HG03045 (cell line): ENCODE data around the gene BIN1.
A peak's percentile ranks its signal among the peaks of the same experiment; 100 is the strongest.

Source experiments
- ATAC-seq: cut with Tn5 transposase; IDR thresholded peaks from one replicate; pipeline ENCODE4 v1.9.1; 2021; ENCODE audit warnings: mild to moderate bottlenecking, moderate library complexity; ENCODE audit not compliant: unreplicated experiment

Gene BIN1, protein sequence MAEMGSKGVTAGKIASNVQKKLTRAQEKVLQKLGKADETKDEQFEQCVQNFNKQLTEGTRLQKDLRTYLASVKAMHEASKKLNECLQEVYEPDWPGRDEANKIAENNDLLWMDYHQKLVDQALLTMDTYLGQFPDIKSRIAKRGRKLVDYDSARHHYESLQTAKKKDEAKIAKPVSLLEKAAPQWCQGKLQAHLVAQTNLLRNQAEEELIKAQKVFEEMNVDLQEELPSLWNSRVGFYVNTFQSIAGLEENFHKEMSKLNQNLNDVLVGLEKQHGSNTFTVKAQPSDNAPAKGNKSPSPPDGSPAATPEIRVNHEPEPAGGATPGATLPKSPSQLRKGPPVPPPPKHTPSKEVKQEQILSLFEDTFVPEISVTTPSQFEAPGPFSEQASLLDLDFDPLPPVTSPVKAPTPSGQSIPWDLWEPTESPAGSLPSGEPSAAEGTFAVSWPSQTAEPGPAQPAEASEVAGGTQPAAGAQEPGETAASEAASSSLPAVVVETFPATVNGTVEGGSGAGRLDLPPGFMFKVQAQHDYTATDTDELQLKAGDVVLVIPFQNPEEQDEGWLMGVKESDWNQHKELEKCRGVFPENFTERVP

DNA sequence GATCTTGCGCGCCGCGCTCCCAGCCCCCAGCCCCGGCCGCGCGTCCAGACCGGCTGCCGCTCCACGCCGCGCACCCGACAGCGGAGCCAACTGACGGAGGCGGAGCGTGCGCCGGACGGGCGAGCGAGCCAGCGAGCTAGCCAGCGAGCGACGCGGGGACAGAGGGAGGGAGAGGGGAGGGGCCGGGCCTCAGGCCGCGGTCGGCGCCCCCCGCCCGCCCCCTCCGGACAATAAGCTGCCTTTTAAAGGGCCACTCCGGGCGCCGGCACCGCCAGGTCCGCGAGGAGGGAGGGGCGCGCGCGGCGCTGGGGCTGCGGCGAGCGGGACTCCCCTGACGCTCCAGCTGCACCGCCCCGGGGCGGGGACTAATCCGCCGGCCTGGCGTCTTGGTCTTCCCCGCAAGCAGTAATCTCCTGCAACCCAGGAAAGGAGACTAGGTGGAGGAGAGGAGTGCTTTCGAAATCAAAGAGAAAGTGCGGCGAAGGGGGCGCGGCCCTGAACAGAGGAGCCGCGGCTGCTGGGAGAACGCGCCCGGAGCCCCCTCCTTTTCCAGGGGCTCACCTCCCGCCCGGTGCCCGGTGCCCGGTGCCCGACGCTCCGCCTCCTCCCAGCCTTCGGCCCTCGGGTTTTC, at the start of gene BIN1:
BIN1 (minus strand) TSS at position 164 of the 631 bp plus-strand sequence. CDS start 211 bp downstream, outside the sequence.
- ATAC-seq: peak; percentile 89

DNA sequence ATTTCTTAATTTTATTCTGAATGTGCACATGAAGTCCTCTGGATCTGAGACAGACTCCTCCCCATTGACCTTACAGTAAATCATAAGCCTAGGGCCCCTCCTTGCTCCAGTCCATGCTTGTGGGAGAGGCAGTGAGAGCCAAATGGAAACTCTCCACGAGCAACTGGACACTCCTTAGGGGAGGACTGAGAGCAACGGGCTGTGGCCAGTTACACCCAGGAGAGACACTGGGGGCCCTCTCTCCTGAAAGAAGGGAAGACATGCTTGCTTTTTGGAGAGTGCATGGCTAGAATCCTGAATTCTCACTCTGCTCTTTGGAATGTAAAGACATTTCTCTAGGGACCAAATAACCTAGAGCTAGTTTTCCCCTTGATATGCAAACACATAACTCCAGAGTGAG, 49.0 kb upstream of the BIN1 start:
- ATAC-seq: no peak

DNA sequence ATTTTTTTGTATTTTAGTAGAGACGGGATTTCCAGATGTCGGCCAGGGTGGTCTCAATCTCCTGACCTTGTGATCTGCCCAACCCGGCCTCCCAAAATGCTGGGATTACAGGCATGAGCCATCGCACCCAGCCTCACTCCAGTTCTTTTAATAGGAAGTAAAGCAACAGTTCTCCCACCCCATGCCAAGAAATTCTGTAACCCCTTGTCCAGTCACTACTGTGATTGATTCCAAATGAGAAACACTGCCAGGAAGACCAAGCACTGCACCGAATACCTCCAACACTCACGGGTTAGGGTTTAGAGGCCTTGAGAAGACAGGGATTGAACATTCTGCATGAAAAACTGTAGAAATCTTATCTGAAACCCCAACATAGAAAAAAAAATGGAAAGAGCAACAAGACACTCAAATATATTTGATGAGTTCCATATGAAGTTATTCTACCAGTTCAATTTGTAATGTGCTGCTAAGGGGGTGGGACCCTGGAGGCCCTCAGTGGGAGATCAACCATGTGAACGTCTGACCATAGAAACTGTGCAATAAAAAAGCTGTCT, 48.2 kb upstream of the BIN1 start:
- no peak for ATAC-seq

DNA sequence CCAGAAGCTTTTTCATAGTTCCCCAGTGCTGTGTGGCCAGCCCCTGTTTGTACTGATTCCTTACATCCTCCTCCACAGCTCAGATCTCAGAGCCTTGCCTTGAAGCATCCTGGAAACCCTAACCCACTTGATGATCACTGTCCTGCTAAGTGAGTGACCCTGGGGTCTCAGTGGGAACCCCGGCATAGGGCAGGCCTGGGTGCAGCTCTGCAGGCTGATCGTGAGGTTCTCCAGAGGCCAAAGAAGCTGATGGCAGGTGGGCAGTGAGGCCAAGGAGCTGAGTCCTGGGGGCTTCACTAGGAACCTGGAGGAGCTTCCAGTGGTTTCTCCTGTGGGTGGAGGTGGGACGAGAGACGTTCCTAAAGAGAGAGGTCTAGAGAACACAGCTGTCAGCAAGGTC, 47.4 kb upstream of the BIN1 start:
- no peak for ATAC-seq

DNA sequence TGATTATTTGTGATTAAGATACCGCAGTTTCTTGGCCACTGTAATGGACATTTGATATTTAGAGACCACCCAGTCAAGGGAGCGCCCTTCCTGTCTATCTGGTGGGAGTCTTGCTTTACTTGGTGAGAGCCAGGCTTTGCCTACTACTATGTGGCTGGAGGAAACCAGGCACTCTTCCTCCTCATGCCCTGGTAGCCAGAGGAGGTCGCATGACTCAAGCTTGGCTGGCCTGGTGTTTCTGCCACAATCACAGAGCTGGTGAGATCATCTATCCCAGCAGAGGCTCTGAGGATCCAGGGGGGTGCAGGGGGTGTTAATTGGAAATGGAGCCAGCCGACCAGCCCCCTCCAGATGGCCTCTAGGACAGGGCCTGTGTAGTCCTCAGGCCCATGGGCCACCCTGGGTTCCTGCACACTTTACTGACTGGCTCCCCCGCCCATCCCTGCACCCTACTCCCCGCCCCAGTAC, 46.8 kb upstream of the BIN1 start:
- ATAC-seq: no peak

DNA sequence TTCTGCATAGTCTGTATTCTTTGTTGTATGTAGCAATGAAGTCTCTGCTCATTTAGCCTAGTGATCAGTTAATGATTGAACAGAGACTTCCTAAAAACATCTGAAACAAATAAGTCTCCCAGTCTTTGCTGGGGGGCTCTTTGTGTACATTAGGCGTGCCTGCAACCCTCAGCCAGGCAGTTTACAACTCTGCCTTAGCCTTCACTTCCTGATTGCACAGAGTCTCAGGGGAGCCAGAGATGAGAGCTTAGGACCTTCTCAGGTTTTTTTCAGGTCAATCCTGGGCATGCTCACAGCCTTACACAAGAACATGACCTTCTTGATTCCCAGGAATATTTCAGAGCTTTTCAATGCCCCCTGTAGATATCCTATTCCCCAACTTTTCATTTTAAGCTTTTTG, 44.0 kb upstream of the BIN1 start:
- no peak for ATAC-seq

DNA sequence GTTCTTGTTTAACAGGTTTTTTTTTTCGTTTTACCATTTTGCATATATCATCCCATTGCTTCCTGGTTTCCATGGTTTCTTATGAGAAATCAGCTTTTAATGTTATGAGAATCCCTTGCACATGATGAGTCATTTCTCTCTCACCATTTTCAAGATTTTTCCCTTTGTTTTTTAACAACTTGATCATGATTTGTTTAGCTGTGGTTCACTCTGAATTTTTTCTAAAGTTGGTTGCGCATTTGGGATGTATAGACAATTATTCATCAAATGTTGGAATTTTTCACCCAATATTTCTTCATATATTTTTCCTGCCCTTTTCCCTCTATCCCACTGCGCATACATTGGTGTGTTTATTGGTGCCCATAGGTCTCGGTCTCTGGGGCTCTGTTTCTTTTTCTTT, 42.4 kb upstream of the BIN1 start:
- ATAC-seq: no peak

DNA sequence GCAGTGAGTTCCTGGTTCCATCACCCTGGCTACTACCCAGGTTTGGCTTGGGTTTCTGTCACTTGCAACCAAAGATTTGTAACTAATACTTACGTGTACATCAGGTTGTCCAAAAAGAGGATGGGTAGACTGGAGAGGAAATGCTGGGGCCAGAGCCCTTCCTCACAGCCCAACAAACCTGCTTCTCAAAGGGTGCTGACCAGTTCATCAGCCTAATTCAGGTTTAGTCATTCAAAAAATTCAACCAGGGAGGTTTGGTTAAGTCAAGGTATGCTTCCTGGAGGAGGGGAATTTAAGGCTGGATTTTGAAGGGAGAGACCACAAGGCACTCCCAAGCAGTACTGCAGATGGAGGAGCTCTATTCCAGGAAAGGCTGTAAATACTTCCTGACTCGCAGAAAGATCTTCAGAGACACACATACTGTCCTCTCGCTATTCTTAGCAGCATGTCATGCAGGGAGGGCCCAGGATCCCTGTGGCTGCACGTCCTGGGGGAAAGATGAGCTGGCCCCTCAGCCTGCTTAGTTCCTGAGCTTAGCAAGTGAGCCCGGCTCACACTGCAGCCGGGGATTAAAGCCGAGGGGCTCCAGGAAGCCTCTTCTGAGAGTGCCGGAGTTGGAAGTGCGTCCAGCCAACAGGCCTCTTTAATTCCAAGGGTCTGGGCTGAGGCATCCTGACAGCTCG, 40.0 kb upstream of the BIN1 start:
- ATAC-seq: no peak

DNA sequence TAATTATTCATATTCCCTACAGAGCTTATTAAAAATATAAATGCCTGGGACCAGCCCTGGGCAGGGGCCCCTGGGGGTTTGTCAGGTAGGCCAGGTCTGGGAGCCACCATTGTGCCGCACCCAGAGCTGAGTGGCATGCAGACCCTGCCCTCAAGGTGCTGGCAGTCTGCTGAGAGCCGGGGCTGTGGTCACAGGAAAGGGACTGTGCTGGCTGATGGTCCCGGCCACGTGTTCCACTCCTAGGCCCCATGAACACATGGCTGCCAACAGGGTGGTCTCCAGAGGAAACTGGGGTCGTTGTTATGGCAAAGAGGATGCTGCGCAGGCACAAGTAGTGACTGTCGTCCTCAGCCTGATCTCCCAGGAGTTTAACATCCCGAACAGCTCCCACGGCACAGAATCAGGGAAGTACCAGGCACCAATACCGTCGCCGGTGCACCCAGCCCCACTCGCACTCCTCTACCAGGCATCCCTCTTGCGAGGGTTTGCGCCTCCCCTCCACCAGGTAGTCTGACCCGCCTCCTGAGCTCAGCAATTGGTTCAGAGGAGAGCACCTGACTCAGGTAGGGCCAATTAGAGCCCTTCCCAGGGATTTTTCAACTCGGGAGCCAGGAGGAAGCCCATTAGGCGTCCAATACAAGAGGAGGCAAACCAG, 39.2 kb upstream of the BIN1 start:
- no peak for ATAC-seq

DNA sequence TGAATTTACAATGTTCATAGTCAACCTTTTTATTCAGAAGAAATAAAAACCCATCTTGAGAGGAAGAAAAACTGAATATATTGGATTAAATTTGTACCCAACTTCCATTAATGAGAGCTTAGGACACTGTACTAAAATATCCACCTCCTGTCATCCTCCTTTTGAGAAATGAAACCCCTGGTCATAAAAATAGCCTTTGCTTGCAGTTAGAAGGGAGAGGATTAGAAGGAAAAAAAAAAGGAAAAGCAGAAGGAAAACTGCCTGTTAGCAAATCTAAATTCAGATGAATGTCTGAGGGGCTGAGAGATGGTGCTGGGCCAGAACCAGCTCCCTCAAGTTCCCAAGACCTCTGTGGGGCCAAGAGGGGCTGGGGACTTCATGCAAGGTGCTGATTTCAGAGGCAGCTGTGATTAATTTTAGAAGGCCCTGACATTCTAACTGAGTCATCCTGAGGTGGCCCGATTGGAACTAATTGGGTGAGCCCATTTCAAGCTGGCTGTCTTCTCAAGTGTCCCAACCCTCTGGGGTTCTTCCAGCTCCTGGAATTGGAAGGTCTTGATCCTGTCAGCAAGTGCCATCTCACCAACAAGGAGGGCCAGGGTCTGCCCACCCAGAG, 38.4 kb upstream of the BIN1 start:
- ATAC-seq: no peak

DNA sequence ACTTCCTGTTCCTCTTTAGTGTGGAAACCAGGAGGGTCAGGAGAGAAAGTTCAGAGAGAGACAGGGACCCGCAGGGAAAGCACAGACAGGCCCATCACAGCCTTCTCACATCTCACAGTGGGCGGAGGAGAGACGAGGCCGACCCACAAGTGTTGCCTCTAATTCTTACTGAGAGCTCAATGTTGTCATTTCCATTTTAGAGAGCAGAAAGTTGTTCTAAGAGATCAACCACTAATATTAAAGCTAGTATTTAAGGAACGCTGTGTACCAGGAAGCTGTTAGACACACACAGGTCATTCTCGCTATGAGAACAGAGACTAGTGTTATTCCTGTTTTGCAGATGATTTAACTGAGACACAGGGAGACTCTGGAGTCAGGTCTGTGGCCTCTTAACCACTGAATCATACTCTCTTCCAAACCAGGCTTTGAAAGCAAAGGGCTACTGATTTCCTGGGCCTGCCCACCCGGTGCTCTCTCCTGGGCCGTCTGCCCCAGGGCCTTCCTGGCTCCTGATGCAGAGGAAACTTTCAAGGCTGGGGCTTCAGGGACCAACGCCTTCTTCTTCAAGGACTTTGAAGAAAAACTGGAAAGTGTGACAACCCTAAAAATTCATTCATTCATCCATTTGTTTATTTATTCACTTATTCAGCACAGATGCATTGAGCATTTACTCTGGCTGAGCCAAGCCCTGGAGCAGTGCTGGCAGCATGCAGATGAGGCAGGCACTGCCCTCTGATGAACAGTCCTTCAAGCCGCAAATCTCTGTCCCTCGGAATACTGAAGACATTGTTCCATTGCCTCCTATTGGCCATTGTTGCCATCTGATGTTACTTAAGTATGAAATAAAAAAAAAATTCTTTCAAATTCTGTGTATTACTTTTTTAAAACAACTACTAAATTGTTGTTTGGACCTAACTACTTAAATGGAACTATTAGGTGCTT, 37.2 kb upstream of the BIN1 start:
- no peak for ATAC-seq

DNA sequence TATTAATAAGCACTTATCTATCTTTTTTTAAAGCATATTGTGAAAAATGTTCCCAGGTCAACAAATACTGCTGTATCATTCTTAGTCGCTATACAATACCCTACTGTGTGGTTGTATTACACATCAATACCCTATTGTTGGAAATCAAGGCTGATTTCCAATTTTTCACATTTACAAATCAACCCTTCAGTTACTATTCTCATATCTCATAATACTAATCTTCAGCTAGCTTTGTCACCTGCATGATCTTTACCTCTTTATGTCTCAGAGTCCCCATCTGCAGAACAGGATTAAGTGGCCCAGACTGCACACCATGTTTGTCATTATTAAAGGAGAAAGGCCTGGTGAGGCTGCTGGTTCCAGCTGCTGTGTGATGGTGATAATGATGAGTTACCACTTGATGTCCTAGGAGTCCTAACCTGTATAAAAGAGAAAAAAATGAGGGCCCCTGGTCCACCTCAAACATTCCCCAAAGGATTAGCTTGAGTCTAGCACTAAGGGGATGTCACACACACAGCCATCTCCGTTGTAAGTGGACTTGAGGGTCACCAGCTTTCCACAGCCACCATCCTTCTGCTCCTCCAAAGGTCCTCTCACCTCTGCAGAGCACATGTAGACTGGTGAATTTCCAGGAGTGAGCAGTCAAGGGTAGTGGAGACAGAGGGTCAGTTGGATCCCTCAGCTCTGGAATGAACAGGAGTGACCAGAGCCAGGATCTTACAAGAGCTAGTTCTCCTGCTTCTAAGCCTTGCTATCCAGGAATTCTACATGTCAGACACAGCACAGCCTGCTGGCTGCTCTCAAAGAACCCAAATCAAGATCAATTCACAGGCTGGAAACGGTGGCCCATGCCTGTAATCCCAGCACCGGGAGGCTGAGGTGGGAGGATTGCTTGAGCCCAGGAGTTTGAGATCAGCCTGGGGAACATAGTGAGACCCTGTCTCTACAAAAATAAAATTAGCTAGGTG, 36.0 kb upstream of the BIN1 start:
- ATAC-seq: no peak

DNA sequence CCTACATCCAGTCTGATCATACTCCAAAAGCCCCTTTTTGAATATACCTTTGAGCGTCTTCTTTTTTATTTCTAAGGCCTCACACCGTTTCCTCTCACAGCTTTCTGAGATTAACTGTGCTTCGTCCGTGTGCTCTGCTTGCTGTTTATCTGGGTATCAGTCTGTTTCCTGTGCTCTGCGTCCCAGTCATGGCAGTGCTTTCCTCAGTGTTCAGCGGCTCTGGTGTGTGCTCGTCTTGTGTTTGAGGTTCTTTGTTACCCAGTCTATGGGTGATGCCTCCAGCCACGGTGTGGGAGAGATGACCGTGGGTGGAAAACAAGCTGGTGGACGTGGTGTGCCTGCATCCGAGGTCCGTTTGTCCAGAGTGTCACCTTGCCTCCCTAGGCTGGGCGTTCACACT, 33.6 kb upstream of the BIN1 start:
- ATAC-seq: no peak

DNA sequence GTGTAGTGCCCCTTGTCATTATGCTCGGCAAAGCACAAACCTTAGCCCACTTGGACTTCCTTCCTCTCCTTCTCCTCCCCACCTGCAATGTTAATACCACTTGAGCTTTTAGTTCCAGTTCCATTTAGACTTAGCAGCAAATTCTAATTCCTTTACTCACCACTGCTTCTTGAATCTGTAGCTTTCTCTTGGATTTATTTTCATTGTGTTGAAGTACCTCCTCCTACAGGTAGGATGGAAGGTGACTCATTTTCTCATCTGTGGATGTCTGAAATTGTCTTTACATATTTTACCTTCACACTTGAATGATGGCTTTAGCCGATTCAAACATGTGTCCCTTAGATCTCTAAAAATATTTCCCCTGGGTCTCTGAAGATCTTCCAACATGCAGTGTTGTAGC, 32.8 kb upstream of the BIN1 start:
- ATAC-seq: no peak

DNA sequence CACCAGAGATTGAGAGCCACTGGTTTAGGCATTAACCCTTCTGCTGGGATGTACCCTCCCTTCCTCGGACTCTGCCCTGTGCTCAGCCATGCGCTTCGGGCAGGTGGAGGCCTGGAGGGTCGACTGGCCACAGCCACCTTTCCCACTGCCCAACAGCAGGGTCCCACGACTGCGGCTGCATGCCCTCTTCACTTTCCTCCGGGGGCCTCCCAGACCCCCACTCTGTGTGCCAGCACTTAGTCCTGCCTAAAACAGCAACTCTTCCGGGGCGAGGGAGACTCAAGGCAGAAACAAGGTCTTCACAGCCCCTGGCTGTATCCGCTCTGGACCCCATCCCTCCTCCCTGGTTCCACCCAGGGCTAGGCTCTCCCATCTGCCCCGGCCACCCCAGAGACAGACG, 31.3 kb upstream of the BIN1 start:
- no peak for ATAC-seq

DNA sequence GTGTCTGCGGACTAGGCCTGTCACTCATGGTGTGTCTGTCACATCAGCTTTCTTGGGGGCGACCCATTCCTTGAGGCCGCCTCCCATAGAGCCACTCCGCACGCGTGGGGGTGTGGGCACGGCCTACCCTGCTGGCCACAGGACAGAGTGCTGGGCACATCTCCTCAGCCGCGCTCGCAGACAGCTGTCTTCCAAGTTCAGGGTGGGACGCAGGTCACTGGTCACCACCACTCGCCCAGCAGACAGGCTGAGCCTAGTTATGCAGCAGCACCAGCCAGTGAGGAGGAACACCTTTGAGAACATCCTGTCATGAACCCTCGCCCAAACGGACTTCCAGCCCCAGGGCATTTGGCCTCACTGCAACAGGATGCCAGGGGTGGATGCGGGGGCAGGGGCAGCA, 30.8 kb upstream of the BIN1 start:
- no peak for ATAC-seq

DNA sequence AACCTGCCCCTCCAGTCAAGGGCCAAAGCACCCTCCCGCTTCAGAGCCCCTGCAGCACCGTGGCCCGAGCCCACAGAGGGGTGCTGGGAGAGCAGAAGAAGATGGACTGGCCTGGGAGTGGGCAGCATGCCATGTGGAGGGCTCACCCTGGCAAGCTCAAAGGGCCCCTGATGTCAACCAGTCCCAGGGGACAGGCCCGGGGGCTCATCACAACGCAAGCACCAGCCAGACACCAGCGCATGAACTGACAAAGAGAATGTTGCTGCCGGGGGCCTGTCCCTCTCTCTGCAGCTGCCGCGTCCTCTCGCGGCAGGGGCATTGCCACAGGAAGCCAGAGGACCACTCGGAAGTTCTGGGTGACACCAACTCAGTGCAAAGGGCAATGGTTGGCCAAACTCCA, 30.3 kb upstream of the BIN1 start:
- ATAC-seq: no peak
